ENCODE data around the gene PIGV. TPM values are rescaled to one million over a fixed set of nuclear protein-coding genes. Genes with fewer than 3 reads are reported as not detected.

PIGV gene
- total RNA-seq, 1 experiment from 2014 or later: 14.7 TPM

DNA sequence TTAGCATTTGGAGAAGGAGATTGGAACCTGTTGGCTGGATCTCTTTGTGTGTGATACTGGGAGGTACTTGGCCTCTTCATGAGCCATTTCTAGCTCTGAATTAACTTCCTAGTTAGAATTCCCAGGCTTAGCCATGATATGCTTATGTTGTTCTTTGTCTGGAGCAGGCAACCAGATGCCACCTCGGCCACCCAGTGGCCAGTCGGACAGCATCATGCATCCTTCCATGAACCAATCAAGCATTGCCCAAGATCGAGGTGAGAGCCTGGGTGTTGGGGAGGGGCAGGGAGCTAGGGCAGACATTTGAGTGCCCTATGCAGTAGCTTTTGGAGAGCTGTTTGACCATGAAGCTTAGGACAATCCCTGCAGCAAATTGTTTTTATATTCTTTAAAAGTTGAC, 26.5 kb upstream of the PIGV start:
- no peaks in the 10 kb centered on the region for H3K4me1 Mint-ChIP-seq (ENCODE audit: insufficient read depth, unreplicated experiment)
- no peaks in the 10 kb centered on the region for H3K27me3 Mint-ChIP-seq (ENCODE audit: insufficient read depth, unreplicated experiment)
- ChIA-PET POLR2A (interaction anchor here (1.0 to 1.5 kb wide), 4 partner anchors 8 to 142 kb away, joined by 3 to 4 read pairs (median 3); no protein-coding TSS in a partner anchor), CTCF (interaction anchor here (0.5 to 0.8 kb wide), 3 partner anchors 9 to 1449 kb away, joined by 3 to 4 read pairs (median 3); no protein-coding TSS in a partner anchor)
- H3K36me3 Mint-ChIP-seq (ENCODE audit: insufficient read depth, unreplicated experiment): peaks cover 94% of the 10 kb centered on the region
- H3K4me3 Mint-ChIP-seq (ENCODE audit: unreplicated experiment): no peak overlapping the region
- TF ChIP-seq, protein P1, sequence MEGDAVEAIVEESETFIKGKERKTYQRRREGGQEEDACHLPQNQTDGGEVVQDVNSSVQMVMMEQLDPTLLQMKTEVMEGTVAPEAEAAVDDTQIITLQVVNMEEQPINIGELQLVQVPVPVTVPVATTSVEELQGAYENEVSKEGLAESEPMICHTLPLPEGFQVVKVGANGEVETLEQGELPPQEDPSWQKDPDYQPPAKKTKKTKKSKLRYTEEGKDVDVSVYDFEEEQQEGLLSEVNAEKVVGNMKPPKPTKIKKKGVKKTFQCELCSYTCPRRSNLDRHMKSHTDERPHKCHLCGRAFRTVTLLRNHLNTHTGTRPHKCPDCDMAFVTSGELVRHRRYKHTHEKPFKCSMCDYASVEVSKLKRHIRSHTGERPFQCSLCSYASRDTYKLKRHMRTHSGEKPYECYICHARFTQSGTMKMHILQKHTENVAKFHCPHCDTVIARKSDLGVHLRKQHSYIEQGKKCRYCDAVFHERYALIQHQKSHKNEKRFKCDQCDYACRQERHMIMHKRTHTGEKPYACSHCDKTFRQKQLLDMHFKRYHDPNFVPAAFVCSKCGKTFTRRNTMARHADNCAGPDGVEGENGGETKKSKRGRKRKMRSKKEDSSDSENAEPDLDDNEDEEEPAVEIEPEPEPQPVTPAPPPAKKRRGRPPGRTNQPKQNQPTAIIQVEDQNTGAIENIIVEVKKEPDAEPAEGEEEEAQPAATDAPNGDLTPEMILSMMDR (IDR thresholded peaks at IDR 0.05; ENCODE audit: unreplicated experiment): no peak
- intact Hi-C loops (cut with micrococcal nuclease): no loop called here
- no peak overlapping the region for H3K27ac Mint-ChIP-seq (ENCODE audit: low read depth, unreplicated experiment)
- no peak for DNase-seq (ENCODE audit: unreplicated experiment)
- no TSS peak for BruUV-seq (replicated peaks)
- no peaks in the 10 kb centered on the region for H3K9me3 Mint-ChIP-seq (ENCODE audit: unreplicated experiment)

DNA sequence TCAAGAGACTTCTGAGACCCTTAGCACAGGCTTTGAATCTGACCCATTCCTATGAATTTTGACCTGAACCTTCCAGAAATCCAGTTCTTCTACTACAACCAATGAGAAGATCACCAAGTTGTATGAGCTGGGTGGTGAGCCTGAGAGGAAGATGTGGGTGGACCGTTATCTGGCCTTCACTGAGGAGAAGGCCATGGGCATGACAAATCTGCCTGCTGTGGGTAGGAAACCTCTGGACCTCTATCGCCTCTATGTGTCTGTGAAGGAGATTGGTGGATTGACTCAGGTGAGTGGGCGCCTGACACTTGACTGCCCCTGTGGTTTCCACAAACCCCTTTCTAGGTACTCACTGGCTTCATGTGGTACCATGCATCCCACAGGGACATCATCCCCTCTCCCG, 20.0 kb upstream of the PIGV start:
- Mint-ChIP-seq H3K4me3 (ENCODE audit: unreplicated experiment) (no peak overlapping the region), H3K27me3 (ENCODE audit: insufficient read depth, unreplicated experiment) (no peaks in the 10 kb centered on the region), H3K4me1 (ENCODE audit: insufficient read depth, unreplicated experiment) (peaks cover 32% of the 10 kb centered on the region), H3K9me3 (ENCODE audit: unreplicated experiment) (no peaks in the 10 kb centered on the region), H3K27ac (ENCODE audit: low read depth, unreplicated experiment) (peak overlapping the region; percentile 70), H3K36me3 (ENCODE audit: insufficient read depth, unreplicated experiment) (peaks cover 94% of the 10 kb centered on the region)
- intact Hi-C loops (cut with micrococcal nuclease): no loop called here
- TF ChIP-seq, protein P1 (IDR thresholded peaks at IDR 0.05; ENCODE audit: unreplicated experiment): no peak
- CTCF ChIA-PET: interaction anchor here (0.6 to 2.0 kb wide), 5 partner anchors 10 to 23 kb away, joined by 3 to 6 read pairs (median 3); no protein-coding TSS in a partner anchor
- POLR2A ChIA-PET: interaction anchor here (0.9 to 6.0 kb wide), 4 partner anchors 21 to 75 kb away, joined by 3 to 32 read pairs (median 8); partner anchors contain the start of gene PIGV
- no peak for DNase-seq (ENCODE audit: unreplicated experiment)
- no TSS peak for BruUV-seq (replicated peaks)

DNA sequence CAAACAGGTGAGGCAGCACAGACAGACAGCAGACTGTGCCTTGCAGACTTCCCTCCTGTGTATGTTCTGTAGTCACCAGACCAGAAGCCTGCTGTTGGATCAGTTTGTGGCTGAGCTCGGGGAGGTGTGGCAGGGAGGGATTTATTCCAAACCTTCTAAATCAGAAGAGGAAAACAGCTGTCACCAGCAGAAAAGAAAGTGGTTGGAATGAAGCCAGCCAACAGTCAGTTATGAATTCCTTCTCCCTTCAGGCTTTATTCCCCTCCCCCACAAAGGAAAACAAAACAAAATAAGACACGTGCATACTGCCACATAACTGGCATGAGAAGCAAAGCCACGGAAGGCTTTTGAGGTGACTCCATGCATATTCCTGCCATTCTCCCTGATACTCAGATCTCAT, 19.0 kb upstream of the PIGV start:
- H3K36me3 Mint-ChIP-seq (ENCODE audit: insufficient read depth, unreplicated experiment): peaks cover 95% of the 10 kb centered on the region
- no peaks in the 10 kb centered on the region for H3K9me3 Mint-ChIP-seq (ENCODE audit: unreplicated experiment)
- CTCF ChIA-PET: interaction anchor here (0.6 to 1.9 kb wide), 3 partner anchors 17 to 150 kb away, joined by 3 to 5 read pairs (median 4); no protein-coding TSS in a partner anchor
- no peak overlapping the region for H3K4me3 Mint-ChIP-seq (ENCODE audit: unreplicated experiment)
- DNase-seq (ENCODE audit: unreplicated experiment): peak; percentile 58
- TF ChIP-seq, protein P1 (IDR thresholded peaks at IDR 0.05; ENCODE audit: unreplicated experiment): no peak
- no TSS peak for BruUV-seq (replicated peaks)
- no peaks in the 10 kb centered on the region for H3K27me3 Mint-ChIP-seq (ENCODE audit: insufficient read depth, unreplicated experiment)
- POLR2A ChIA-PET: interaction anchor here (0.7 to 6.0 kb wide), 15 partner anchors 8 to 268 kb away, joined by 3 to 32 read pairs (median 4); partner anchors contain the start of gene PIGV
- peak overlapping the region; percentile 70 for H3K27ac Mint-ChIP-seq (ENCODE audit: low read depth, unreplicated experiment)
- H3K4me1 Mint-ChIP-seq (ENCODE audit: insufficient read depth, unreplicated experiment): peaks cover 38% of the 10 kb centered on the region
- intact Hi-C loops (cut with micrococcal nuclease): no loop called here

DNA sequence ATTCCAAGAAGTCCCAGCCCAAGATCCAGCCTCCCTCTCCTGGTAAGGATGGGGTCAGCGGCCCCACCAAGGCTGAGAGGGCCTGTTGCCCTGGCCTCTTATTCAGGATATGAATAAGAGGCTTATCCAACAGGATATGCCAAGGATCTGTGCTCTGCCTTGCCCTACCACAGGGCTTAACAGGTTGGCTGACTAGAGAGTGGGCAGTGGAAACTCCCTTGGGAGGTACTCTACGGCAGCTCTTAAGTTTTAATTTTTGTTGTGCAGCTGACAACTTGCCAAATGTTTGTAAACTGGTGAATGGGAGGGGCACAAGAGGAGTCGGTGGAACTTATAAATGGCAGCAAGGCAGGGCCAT, 16.5 kb upstream of the PIGV start:
- Mint-ChIP-seq H3K27ac (ENCODE audit: low read depth, unreplicated experiment) (no peak overlapping the region), H3K27me3 (ENCODE audit: insufficient read depth, unreplicated experiment) (no peaks in the 10 kb centered on the region), H3K9me3 (ENCODE audit: unreplicated experiment) (no peaks in the 10 kb centered on the region), H3K4me3 (ENCODE audit: unreplicated experiment) (no peak overlapping the region), H3K36me3 (ENCODE audit: insufficient read depth, unreplicated experiment) (peaks cover 95% of the 10 kb centered on the region), H3K4me1 (ENCODE audit: insufficient read depth, unreplicated experiment) (peaks cover 38% of the 10 kb centered on the region)
- ChIA-PET CTCF (interaction anchor here (0.5 to 2.1 kb wide), 5 partner anchors 15 to 81 kb away, joined by 3 to 8 read pairs (median 3); partner anchors contain the start of gene PIGV), POLR2A (interaction anchor here (0.6 to 6.0 kb wide), 4 partner anchors 13 to 54 kb away, joined by 3 to 32 read pairs (median 4); partner anchors contain the start of gene PIGV)
- DNase-seq (ENCODE audit: unreplicated experiment): no peak
- no TSS peak for BruUV-seq (replicated peaks)
- TF ChIP-seq, protein P1 (IDR thresholded peaks at IDR 0.05; ENCODE audit: unreplicated experiment): no peak
- intact Hi-C loops (cut with micrococcal nuclease): loop anchor here (5.0 kb wide), 1 partner anchor 49 kb away; no protein-coding TSS in a partner anchor

All from MCF 10A (cell line).